Measurements from ENCODE around the gene DCDC2. TPM values are rescaled to one million over a fixed set of nuclear protein-coding genes. Genes with fewer than 3 reads are reported as not detected.

Gene DCDC2
- total RNA-seq, 3 donors from 2014 or later, result 8.9 to 9.5 TPM; not detected in 1

- Histone ChIP-seq H3K27me3 (no peaks in the 10 kb centered on the region), H3K36me3 (no peaks in the 10 kb centered on the region), H3K9me3 (no peaks in the 10 kb centered on the region), H3K27ac (no peak overlapping the region), H3K4me3 (no peak overlapping the region), H3K4me1 (no peaks in the 10 kb centered on the region)
- TF ChIP-seq CTCF (IDR thresholded peaks at IDR 0.05) (no peak), POLR2AphosphoS5 (IDR thresholded peaks at IDR 0.05) (no peak), POLR2A (IDR thresholded peaks at IDR 0.05) (no peak)
- intact Hi-C loops (cut with DNase I; ENCODE audit: low total_unique reads), result no loop called here
- no peak for DNase-seq (ENCODE audit: low spot score in 2 of 2)
Observed at GRCh38 chr6:24195836-24196597, 161.8 kb downstream of the DCDC2 start.

GRCh38 chr6:24194978-24195700, 162.7 kb downstream of the DCDC2 start:
- DNase-seq (ENCODE audit: low spot score in 2 of 2), result no peak
- intact Hi-C loops (cut with DNase I; ENCODE audit: low total_unique reads), result no loop called here
- H3K27me3 ChIP-seq, result no peaks in the 10 kb centered on the region
- H3K36me3 ChIP-seq, result no peaks in the 10 kb centered on the region
- TF ChIP-seq CTCF (IDR thresholded peaks at IDR 0.05), result no peak
- TF ChIP-seq POLR2AphosphoS5 (IDR thresholded peaks at IDR 0.05), result no peak
- TF ChIP-seq POLR2A (IDR thresholded peaks at IDR 0.05), result no peak
- H3K4me3 ChIP-seq, result no peak overlapping the region
- no peaks in the 10 kb centered on the region for H3K9me3 ChIP-seq
- no peaks in the 10 kb centered on the region for H3K4me1 ChIP-seq
- H3K27ac ChIP-seq, result no peak overlapping the region

DNA sequence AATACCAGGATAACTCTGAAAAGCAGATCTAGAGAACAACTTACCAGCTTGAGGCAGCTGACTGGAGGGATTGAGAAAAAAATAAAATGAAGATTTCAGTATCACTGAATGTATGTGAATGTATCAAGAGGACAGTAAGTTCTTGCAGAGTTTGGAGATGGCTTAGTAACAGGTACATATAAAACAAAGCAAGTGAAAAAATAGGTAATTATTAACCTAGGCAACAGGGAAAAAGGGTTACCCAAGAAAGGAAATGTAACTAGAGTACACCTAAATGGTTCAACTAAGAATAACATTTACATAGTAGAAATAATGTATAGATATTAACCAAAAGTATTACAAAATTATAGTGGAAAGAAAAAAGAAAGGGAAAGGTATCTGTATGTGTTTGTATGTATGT, 164.5 kb downstream of the DCDC2 start:
- DNase-seq (ENCODE audit: low spot score in 2 of 2), result no peak
- intact Hi-C loops (cut with DNase I; ENCODE audit: low total_unique reads), result no loop called here
- H3K27me3 ChIP-seq, result no peaks in the 10 kb centered on the region
- H3K36me3 ChIP-seq, result no peaks in the 10 kb centered on the region
- H3K9me3 ChIP-seq, result no peaks in the 10 kb centered on the region
- no peak overlapping the region for H3K27ac ChIP-seq
- H3K4me1 ChIP-seq, result no peaks in the 10 kb centered on the region
- TF ChIP-seq POLR2A (IDR thresholded peaks at IDR 0.05) (no peak), POLR2AphosphoS5 (IDR thresholded peaks at IDR 0.05) (no peak), CTCF (IDR thresholded peaks at IDR 0.05) (no peak)
- H3K4me3 ChIP-seq, result no peak overlapping the region

- intact Hi-C loops (cut with DNase I; ENCODE audit: low total_unique reads), result no loop called here
- TF ChIP-seq CTCF (IDR thresholded peaks at IDR 0.05) (no peak), POLR2AphosphoS5 (IDR thresholded peaks at IDR 0.05) (no peak), POLR2A (IDR thresholded peaks at IDR 0.05) (no peak)
Observed at GRCh38 chr6:24191346-24191745, 166.5 kb downstream of the DCDC2 start.

DNA sequence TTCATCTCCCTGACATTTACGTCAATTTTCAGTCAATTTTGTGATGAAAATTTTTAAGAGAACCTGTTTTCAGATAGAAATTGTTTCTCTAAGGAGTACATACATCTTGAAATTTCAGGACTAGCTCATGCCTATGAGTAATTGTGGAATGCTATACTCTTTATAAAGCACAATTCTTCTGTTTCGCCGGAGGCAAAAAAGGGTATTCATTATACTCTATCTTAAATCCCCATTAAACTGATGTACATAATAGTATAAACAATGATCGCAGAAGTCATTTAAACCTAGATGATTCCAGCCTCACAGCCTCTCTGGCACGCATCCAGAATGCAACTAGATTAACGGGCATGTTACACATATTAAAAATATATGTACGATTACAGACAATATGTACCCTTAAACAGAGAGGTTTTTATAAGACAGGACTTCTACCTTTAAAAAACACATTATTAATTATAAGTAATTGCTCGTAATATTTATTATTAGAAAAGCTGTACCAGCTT, 169.2 kb downstream of the DCDC2 start:
- Histone ChIP-seq H3K36me3 (no peaks in the 10 kb centered on the region), H3K27ac (no peak overlapping the region), H3K9me3 (no peaks in the 10 kb centered on the region), H3K27me3 (no peaks in the 10 kb centered on the region), H3K4me3 (no peak overlapping the region), H3K4me1 (no peaks in the 10 kb centered on the region)
- intact Hi-C loops (cut with DNase I; ENCODE audit: low total_unique reads), result no loop called here
- TF ChIP-seq POLR2AphosphoS5 (IDR thresholded peaks at IDR 0.05), result no peak
- DNase-seq (ENCODE audit: low spot score in 2 of 2), result no peak

More at GRCh38 chr6:24191346-24191745, 166.5 kb downstream of the DCDC2 start:
- DNase-seq (ENCODE audit: low spot score in 2 of 2), result no peak
- Histone ChIP-seq H3K36me3 (no peaks in the 10 kb centered on the region), H3K4me3 (no peak overlapping the region), H3K9me3 (no peaks in the 10 kb centered on the region), H3K27ac (no peak overlapping the region), H3K27me3 (no peaks in the 10 kb centered on the region), H3K4me1 (no peaks in the 10 kb centered on the region)

Data from breast epithelium (tissue), 4 donors.